Measurements from ENCODE around the gene PSMB9. TPM values are rescaled to one million over a fixed set of nuclear protein-coding genes. Genes with fewer than 3 reads are reported as not detected.
A peak's percentile ranks its signal among the peaks of the same experiment; 100 is the strongest.

PSMB9 gene
- total RNA-seq, 2 donors from 2014 or later, result 43.0 to 66.0 TPM

DNA sequence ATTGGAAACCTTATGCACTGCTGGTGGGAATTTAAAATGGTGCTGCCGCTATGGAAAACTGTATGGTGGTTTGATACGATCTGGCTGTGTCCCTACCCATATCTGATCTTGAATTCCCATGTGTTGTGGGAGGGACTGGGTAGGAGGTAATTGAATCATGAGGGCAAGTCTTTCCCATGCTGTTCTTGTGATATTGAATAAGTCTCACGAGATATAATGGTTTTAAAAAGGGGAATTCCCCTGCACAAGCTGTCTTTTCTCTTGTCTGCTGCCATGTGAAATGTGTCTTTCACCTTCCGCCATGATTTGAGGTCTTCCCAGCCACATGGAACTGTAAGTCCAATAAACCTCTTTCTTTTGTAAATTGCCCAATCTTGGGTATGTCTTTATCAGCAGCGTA lies 20.3 kb upstream of the PSMB9 start:
- TF ChIP-seq, protein P1, sequence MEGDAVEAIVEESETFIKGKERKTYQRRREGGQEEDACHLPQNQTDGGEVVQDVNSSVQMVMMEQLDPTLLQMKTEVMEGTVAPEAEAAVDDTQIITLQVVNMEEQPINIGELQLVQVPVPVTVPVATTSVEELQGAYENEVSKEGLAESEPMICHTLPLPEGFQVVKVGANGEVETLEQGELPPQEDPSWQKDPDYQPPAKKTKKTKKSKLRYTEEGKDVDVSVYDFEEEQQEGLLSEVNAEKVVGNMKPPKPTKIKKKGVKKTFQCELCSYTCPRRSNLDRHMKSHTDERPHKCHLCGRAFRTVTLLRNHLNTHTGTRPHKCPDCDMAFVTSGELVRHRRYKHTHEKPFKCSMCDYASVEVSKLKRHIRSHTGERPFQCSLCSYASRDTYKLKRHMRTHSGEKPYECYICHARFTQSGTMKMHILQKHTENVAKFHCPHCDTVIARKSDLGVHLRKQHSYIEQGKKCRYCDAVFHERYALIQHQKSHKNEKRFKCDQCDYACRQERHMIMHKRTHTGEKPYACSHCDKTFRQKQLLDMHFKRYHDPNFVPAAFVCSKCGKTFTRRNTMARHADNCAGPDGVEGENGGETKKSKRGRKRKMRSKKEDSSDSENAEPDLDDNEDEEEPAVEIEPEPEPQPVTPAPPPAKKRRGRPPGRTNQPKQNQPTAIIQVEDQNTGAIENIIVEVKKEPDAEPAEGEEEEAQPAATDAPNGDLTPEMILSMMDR (IDR thresholded peaks at IDR 0.05), result no peak
- Histone ChIP-seq H3K27ac (no peak overlapping the region), H3K9me3 (no peaks in the 10 kb centered on the region), H3K9ac (ENCODE audit: low read depth in 2 of 2, low read length in 2 of 2) (no peak overlapping the region), H3K4me1 (peaks cover 6% of the 10 kb centered on the region), H3K27me3 (no peaks in the 10 kb centered on the region), H3K36me3 (peaks cover 10% of the 10 kb centered on the region), H3K4me3 (no peak overlapping the region)
- DNase-seq, result no peak
- intact Hi-C loops (cut with DNase I), result no loop called here

DNA sequence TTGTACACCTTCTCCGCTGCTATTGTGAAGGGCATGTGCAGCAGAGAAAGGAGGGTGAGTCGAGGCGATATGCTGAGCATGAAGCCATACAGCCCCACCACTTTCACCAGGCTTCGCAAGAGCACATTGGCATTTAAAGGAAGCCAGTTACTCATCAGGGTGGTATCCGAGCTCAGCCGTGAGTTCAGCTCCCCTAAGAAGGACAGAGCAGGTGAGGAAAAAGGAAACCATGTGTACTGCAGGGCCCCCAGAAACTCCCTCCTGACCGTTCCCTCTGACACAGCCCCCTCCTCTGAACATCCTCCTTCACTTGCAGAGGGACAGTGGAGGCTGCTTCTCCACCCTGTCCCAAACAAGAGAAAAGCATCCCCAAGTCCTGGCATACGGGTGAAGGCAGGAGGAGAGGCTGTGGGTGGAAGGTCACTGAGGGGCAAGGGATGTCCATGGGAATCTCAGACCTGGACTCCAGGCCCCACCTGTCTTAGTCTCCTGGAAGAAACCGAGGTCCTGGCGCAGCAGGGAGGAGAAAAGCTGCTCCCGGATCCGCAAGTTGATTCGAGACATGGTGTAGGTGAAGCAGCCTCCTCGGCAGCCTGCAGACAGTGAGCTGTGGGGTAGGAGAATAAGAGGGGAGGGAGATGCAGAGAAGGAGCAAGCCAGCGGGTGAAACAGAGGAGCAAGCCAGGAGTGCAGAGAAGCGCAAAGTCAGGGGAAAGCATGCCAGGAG lies 18.7 kb upstream of the PSMB9 start:
- Histone ChIP-seq H3K9me3 (no peaks in the 10 kb centered on the region), H3K4me1 (peaks cover 6% of the 10 kb centered on the region), H3K9ac (ENCODE audit: low read depth in 2 of 2, low read length in 2 of 2) (peak overlapping the region in 1 of 2 donors; percentile 7), H3K4me3 (no peak overlapping the region), H3K27ac (no peak overlapping the region), H3K36me3 (no peaks in the 10 kb centered on the region), H3K27me3 (no peaks in the 10 kb centered on the region)
- intact Hi-C loops (cut with DNase I), result loop anchor here (5.0 kb wide), 1 partner anchor 37 kb away; no protein-coding TSS in a partner anchor
- TF ChIP-seq, protein P1 (IDR thresholded peaks at IDR 0.05), result no peak
- DNase-seq, result no peak

DNA sequence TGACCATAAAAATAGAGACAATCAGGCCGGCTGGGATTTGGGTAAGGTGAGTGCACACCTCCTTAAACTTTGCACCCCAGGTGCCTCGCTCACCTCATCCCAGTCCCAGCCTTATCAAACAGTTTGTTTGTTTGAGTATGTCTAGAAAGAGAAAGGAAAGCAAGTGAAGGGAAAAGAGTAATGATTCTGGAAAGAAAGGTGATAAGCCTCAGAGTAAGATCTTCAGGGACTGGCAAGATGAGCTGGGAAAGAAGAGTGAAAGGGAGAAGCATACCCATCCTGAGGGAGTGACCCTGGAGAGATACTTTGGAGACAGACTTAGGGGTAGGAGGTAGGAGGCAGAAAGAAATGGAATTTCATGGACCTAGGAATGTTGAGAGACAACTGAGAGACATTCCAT lies 17.1 kb upstream of the PSMB9 start:
- H3K9ac ChIP-seq (ENCODE audit: low read depth in 2 of 2, low read length in 2 of 2), result no peak overlapping the region
- H3K36me3 ChIP-seq, result no peaks in the 10 kb centered on the region
- DNase-seq, result no peak
- TF ChIP-seq, protein P1 (IDR thresholded peaks at IDR 0.05), result no peak
- peaks cover 6% of the 10 kb centered on the region for H3K4me1 ChIP-seq
- intact Hi-C loops (cut with DNase I), result loop anchor here (5.0 kb wide), 1 partner anchor 35 kb away; no protein-coding TSS in a partner anchor
- no peak overlapping the region for H3K4me3 ChIP-seq
- no peak overlapping the region for H3K27ac ChIP-seq
- H3K27me3 ChIP-seq, result no peaks in the 10 kb centered on the region
- no peaks in the 10 kb centered on the region for H3K9me3 ChIP-seq

DNA sequence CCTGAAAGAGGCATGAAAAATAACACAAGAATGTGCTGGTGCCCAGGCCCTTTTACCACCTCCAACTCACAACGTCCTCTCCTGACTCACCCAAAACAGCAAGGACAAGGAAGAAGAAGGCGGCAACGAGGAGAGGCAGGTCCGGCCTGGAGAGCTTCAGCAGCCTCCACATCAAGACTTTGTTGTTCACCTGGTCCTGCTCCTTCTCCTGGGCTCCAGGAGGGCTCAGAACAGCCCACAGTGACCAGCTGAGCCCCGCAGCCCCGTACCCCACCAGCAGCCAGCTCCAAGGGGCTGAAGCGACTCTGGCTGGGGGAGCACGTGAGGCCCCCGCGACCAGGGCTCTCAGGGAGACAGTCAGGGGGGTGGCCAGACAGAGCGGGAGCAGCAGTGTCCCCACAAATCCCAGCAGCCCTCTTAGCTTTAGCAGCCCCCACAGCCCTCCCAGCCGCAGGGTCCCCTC lies 16.3 kb upstream of the PSMB9 start:
- Histone ChIP-seq H3K9me3 (no peaks in the 10 kb centered on the region), H3K9ac (ENCODE audit: low read depth in 2 of 2, low read length in 2 of 2) (peak overlapping the region; percentile 70 to 71), H3K27ac (peak overlapping the region; percentile 94), H3K4me3 (peak overlapping the region; percentile 60), H3K4me1 (peaks cover 11% of the 10 kb centered on the region), H3K36me3 (no peaks in the 10 kb centered on the region), H3K27me3 (no peaks in the 10 kb centered on the region)
- TF ChIP-seq, protein P1 (IDR thresholded peaks at IDR 0.05), result no peak
- intact Hi-C loops (cut with DNase I), result loop anchor here (2.0 to 5.0 kb wide), 2 partner anchors 17 to 35 kb away; partner anchors contain the start of gene PSMB9
- no peak for DNase-seq

DNA sequence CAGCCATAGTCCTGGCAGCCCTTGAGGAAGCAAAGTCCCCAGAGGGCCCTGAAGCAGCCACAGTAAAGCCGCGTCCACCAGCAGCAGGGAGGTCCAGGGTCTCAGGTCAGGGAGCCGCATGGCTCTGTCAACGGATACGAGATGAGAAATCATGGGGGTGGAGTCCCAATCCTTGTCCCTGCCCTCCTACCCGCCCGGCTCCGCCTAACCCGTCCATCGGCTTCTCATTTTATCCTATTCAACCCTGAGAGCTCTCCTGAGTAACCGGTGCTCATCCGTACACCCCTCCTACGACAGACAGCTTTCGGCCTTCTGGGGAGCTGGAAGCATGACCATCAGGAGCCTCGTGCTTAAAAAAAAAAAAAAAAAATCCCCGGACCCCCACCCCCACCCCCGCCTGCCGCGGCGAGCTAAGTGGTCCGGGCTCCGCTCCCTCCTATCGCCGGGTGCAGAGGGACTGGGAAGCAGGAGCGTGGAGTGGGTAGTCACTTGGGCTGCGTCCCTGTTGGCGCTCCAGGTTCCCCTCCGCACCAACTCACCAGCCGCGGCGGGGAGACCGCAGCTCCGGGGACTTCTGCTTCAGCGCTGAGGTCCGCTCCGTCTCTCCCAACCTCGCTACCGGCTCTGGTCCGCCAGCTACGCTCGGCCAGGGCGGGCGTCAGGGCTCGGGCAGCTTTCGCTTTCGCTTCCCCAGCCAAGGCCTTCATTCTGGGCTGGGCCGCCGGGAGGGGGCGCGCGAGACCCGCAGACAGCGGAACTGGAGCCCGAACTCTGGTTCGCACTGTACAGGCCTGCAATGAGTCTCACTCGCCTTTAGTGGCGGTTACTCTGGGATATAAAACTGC lies 15.7 kb upstream of the PSMB9 start, which contains the start of gene TAP2:
Gene TAP2 (minus strand): TSS at position 626 of the 845 bp plus-strand sequence. CDS start 506 bp downstream, at position 120.
- H3K9ac ChIP-seq (ENCODE audit: low read depth in 2 of 2, low read length in 2 of 2), result peak within 1 kb of the TSS; percentile 70 to 71
- no peaks in the 10 kb centered on the region for H3K36me3 ChIP-seq
- DNase-seq, result peak; percentile 99
- no peaks in the 10 kb centered on the region for H3K27me3 ChIP-seq
- peak within 1 kb of the TSS; percentile 94 for H3K27ac ChIP-seq
- H3K9me3 ChIP-seq, result no peaks in the 10 kb centered on the region
- TF ChIP-seq, protein P1 (IDR thresholded peaks at IDR 0.05), result peak; percentile 98
- intact Hi-C loops (cut with DNase I), result loop anchor here (2.0 to 5.0 kb wide), 2 partner anchors 16 to 34 kb away; partner anchors contain the start of gene PSMB9
- H3K4me3 ChIP-seq, result peak within 1 kb of the TSS; percentile 60
- H3K4me1 ChIP-seq, result peaks cover 14% of the 10 kb centered on the region
